HG03196 (cell line): ENCODE results near the gene TPSD1.
"Not testable (repeated sequence)": the region's sequence is repeated elsewhere in the genome, so short reads cannot be mapped to it uniquely, and the experiment has no call there.

ENCODE experiments used
- ATAC-seq: cut with Tn5 transposase; IDR thresholded peaks from one replicate; pipeline ENCODE4 v1.9.1; 2021; ENCODE audit not compliant: unreplicated experiment

The TPSD1 gene

GRCh38 chr16:1279945-1280589, 24.2 kb downstream of the TPSD1 start:
- no peak for ATAC-seq

- no peak for ATAC-seq
Observed at GRCh38 chr16:1280783-1281182, 24.9 kb downstream of the TPSD1 start.

- no peak for ATAC-seq
Observed at GRCh38 chr16:1281517-1281916, 25.6 kb downstream of the TPSD1 start.

GRCh38 chr16:1282324-1282973, 26.6 kb downstream of the TPSD1 start:
- no peak for ATAC-seq

GRCh38 chr16:1283296-1283695, 27.4 kb downstream of the TPSD1 start:
- no peak for ATAC-seq

- ATAC-seq = no peak
Observed at GRCh38 chr16:1283996-1284616, 28.2 kb downstream of the TPSD1 start.

GRCh38 chr16:1285669-1286512, 30.0 kb downstream of the TPSD1 start:
- no peak for ATAC-seq

- no peak for ATAC-seq
Observed at GRCh38 chr16:1286513-1287094, 30.7 kb downstream of the TPSD1 start.

- ATAC-seq = no peak
Observed at GRCh38 chr16:1287982-1288670, 32.3 kb downstream of the TPSD1 start.

- ATAC-seq = no peak
Observed at GRCh38 chr16:1288813-1289476, 33.1 kb downstream of the TPSD1 start.

GRCh38 chr16:1289477-1289866, 33.6 kb downstream of the TPSD1 start:
- ATAC-seq = no peak

- no peak for ATAC-seq
Observed at GRCh38 chr16:1290063-1290501, 34.2 kb downstream of the TPSD1 start.

GRCh38 chr16:1290860-1291575, 35.1 kb downstream of the TPSD1 start:
- ATAC-seq = no peak

GRCh38 chr16:1291576-1291974, 35.7 kb downstream of the TPSD1 start:
- ATAC-seq = no peak

- ATAC-seq = not testable (repeated sequence)
Observed at GRCh38 chr16:1292208-1292607, 36.3 kb downstream of the TPSD1 start.

GRCh38 chr16:1292808-1293207, 36.9 kb downstream of the TPSD1 start:
- ATAC-seq = not testable (repeated sequence)

GRCh38 chr16:1293921-1294656, 38.2 kb downstream of the TPSD1 start:
- ATAC-seq = no peak

GRCh38 chr16:1295465-1295864, 39.6 kb downstream of the TPSD1 start:
- no peak for ATAC-seq

GRCh38 chr16:1296688-1297017, 40.8 kb downstream of the TPSD1 start:
- ATAC-seq = not testable (repeated sequence)
